ENCODE data around the gene FCF1.

The FCF1 gene

GRCh38 chr14:74712499-74713394, at the start of gene FCF1, which contains the start of gene AREL1:
Gene FCF1, plus strand, starts transcription at chr14:74713144. Its CDS starts 54 bp downstream, at chr14:74713198.
Gene AREL1, minus strand, starts transcription at chr14:74713080. Its CDS starts 27,465 bp downstream, at chr14:74685615.
- DNase-seq (ENCODE audit: low read depth in 2 of 2), result peak; percentile 51 to 67

DNA sequence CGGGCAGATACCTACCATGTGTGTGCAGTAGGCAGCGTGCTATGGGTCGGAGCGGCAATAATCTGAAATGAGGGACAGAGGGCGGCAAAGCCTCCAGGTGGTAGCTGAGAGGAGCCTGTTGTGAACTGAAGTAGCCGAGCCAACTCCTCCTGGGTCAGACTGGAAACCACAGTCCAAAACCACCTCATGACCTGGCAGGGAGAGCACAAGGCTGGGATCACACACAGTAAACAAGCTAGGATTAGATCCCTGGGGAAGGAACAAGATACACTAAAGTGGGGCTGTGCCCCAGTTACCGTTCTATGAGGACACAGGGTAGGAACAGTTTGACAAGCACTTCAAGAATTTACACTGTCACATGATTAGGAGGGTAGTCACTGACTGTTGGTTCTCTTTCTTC, 49.1 kb upstream of the FCF1 start:
- DNase-seq (ENCODE audit: low read depth in 2 of 2), result no peak

DNA sequence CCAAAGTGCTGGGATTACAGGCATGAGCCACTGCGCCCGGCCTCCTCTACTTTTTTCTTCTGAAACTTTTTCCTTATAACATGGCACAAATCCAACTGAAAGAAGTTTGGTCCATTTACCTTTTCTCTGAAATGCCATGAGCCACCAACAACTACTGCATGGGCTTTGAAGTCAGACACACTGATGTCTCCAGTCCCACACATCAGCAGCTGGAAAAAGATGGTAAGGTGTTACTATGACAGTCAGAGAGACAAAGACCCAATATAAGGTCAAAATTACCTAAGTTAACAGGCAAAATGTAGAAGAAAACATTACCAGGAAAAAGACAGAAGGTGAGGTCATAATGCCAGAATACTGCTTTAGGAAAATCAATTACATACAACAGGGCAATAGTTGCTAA, 48.2 kb upstream of the FCF1 start:
- no peak for DNase-seq (ENCODE audit: low read depth in 2 of 2)

- no peak for DNase-seq (ENCODE audit: low read depth in 2 of 2)
Observed at GRCh38 chr14:74667758-74668157, 45.2 kb upstream of the FCF1 start.

DNA sequence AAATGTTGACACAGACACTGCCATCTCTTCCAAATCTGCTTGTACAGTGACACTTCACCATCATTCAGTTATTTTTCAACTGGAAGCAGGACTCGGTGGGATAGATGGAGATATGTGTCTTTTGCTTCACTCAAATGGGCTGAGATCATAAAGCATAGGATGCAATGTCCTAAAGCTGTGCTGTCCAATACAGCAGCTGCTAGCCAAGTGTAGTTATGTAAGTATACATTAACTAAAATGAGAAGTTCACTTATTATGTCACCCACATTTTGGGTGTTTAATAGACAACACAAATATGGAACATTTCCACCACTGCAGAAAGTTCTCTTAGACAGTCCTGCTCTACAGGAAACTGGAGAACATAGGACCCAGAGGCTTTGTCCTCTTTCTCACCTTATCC, 43.7 kb upstream of the FCF1 start:
- no peak for DNase-seq (ENCODE audit: low read depth in 2 of 2)

- DNase-seq (ENCODE audit: low read depth in 2 of 2), result no peak
Observed at GRCh38 chr14:74669846-74670245, 43.1 kb upstream of the FCF1 start.

DNA sequence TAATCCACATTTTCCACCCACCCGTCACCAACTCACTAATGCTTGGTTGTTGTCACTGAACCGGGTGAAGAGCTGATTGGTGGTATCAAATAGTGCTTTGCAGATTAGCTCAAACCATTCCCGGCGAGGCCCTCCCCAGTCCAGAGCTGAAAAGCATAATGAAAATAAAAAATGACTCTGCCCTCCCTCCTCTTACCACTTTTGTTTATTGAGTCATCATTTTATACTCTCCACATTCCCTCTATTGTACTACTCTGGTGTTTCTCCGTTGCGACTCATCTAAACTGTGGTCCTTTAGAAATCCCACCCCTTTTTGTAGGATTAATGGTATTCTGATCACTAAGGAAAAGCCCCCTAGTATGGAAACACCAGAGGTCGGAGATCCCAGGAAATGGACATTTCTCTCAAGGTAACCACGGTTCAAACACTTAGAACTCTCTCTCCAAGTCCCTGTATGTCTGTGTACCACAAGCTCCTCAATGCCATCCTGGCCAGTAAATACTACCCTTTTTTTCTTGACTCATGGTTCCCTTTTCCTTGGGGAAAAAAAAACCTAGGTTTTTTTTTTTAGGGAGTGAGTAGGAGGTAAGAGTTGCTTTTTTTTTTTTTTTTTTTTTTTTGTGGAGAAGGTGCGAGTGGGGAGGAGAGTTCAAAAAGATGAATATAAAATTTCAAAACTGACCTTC, 42.1 kb upstream of the FCF1 start:
- DNase-seq (ENCODE audit: low read depth in 2 of 2), result peak in 1 of 2 experiments; percentile 14

DNA sequence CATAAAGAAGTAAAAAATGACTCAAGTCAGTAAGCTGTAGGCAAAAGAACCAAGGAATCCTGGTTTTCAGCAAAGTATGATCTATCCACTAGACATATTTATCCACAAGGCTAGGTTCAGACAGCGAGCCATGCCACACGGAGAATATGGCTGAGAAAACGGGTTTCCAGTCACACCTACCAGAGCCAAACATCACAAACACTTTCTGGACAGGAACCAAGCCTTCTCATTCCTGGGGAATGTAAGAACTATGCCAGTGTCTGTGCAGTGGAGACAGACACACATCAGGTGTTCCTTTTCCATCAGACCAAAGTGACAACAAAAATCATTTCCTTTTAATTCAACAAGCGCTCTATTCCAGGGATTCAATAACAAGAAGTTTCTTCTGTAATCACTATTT, 41.2 kb upstream of the FCF1 start:
- DNase-seq (ENCODE audit: low read depth in 2 of 2), result peak in 1 of 2 experiments; percentile 19

DNA sequence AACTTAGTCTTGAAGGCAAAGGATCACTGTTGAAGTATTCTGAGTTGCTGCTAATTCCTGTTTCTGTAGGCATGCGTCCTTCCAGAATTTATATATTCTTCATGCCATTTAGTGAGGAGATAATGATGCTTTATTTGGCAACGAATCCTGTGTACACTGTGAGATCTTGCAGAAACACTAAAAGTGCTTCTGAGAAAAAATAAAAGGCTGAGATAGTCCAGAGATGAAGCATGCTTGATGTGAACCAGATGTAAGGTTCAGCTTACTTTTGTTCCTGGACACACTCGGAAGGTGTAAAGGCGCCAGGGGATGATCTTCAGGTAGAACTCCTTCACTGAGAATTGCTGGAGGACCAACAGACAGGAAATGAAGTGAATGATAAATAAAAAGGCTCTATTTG, 39.2 kb upstream of the FCF1 start:
- DNase-seq (ENCODE audit: low read depth in 2 of 2), result no peak

DNA sequence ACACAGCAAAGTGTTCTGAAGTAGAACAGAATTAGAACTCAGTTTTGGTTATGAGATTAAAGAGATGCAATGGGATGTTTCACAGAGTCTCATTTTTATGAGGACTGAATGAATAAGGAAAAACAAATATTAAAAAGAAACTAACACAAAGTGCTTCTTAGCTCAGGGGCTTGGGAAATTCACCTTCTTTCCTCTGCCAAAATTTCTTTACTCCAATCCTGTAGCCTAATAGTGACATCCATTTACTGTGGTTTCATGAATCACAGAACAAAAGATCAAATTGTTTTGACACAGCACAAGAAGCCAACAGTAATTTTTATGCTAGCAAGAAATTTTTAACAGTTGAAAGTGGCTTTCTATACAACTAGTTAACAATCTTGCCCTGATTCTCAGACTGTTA, 37.7 kb upstream of the FCF1 start:
- no peak for DNase-seq (ENCODE audit: low read depth in 2 of 2)

DNA sequence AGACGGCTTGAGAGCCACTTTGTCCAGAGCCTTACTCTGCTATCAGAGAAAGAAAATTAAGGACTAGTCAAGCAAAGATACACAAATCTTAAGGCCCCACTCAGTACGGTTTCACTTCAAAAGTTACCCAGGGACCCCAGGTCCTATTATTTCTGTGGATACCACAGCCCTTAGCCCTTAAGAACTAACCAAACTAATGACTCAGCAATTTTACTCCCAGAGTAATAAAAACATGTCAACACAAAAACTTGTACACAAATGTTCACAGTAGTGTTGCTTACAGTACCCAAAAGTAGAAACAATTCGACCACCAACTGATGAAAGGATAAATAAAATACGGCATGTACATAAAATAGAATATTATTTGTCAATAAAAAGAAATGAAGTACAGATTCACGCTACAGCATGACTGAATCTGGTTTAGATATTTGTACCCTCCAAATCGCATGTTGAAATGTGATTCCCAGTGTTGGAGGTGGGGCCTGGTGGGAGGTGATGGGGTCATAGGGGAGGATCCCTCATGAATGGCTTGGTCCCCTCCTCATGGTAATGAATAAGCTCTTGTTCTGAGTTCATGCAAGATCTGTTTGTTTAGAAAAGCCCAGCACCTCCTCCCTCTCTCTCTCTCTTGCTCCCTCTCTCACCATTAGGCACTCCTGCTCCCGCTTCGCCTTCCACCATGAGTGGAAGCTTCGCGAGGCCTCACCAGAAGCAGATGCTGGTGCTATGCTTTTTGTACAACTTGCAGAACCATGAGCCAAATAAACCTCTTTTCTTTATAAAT, 30.6 kb upstream of the FCF1 start:
- DNase-seq (ENCODE audit: low read depth in 2 of 2), result no peak

GRCh38 chr14:74683406-74683805, 29.5 kb upstream of the FCF1 start:
- DNase-seq (ENCODE audit: low read depth in 2 of 2), result no peak

GRCh38 chr14:74684434-74684833, 28.5 kb upstream of the FCF1 start:
- no peak for DNase-seq (ENCODE audit: low read depth in 2 of 2)

- DNase-seq (ENCODE audit: low read depth in 2 of 2), result no peak
Observed at GRCh38 chr14:74685056-74685455, 27.9 kb upstream of the FCF1 start.

GRCh38 chr14:74685921-74686678, 26.8 kb upstream of the FCF1 start:
- no peak for DNase-seq (ENCODE audit: low read depth in 2 of 2)

DNA sequence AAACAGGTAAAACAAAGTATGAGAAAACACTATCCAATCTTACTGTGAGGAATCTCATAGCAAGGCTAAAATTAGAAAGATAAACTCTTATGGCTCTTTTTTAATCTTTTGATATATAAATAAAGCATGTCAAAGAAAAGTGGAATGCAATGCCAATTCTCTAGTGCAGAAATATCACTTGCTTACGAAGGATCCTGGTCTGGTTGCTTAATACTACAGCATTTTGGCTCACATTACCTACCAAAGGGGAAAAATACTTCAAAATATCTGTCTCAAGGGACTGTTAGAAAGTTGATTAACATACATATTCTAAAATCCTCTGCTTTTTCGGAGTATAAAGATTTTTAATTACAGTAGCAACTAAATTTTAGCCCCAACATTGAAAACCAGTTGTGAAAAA, 21.5 kb upstream of the FCF1 start:
- no peak for DNase-seq (ENCODE audit: low read depth in 2 of 2)

- DNase-seq (ENCODE audit: low read depth in 2 of 2), result no peak
Observed at GRCh38 chr14:74693191-74693590, 19.8 kb upstream of the FCF1 start.

DNA sequence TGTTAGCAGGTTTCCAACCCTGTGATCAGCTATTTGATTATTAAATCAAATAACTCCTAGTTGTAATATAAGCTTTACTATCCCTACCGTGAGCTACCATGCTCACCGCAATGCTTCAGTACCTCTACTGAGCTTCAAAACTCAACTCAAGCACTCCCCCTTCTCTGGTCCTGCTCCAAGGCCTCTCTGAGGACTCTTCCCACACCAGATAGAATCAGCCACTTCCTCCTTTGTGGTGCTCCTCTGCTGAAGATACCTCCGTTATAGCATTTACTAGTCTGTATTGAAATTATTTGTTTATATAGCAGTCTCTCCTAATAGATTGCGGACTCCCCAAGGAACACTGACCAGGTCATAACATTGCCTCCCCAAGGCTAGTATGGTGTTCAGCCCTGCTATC, 17.5 kb upstream of the FCF1 start:
- no peak for DNase-seq (ENCODE audit: low read depth in 2 of 2)

DNA sequence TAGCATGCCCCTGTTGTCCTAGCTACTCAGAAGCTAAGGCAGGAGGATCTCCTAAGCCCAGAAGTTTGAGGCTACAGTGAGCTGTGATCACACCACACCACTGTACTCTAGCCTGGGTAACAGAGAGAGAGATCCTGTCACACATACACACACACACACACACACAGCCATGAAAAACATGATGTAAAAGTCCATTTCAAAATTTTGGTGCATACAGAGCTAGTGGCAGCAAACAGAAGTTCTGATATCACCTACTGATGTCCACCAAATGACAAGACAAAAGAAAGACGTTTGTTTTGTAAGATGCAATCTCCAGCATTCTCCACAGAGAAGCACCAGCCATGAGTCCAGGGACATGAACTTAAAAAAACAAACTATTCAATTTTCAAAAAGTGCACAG, 15.9 kb upstream of the FCF1 start:
- DNase-seq (ENCODE audit: low read depth in 2 of 2), result no peak

DNA sequence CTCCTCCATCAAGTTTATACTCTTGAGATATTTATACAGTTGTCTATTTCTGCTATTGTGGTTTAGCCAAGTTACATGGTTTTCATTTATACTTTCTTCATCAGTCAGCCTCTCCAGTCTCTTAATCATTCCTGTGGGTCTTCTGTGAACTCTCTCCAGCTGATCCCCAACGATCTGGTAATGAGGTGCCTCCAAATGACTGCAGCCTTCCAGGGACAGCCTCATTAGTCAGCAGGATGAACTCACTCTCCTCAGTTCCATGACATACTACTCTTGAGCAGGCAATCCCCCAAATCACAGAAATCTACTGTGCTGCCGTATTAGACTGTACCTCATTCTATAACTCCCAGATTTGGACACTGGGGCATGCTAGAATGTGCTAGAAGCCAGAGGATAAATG, 15.4 kb upstream of the FCF1 start:
- peak; percentile 56 to 67 for DNase-seq (ENCODE audit: low read depth in 2 of 2)

GRCh38 chr14:74697976-74698375, 15.0 kb upstream of the FCF1 start:
- no peak for DNase-seq (ENCODE audit: low read depth in 2 of 2)

- no peak for DNase-seq (ENCODE audit: low read depth in 2 of 2)
Observed at GRCh38 chr14:74698465-74698864, 14.5 kb upstream of the FCF1 start.
